WTC11 (cell line): ENCODE measurements around the gene NRXN3. TPM values are rescaled to one million over a fixed set of nuclear protein-coding genes. Genes with fewer than 3 reads are reported as not detected.

Experiments used
- ATAC-seq: fragments of 200-7000 bp; cut with Tn5 transposase; 2 replicates; pipeline ENCODE4 v1.10.0; 2021; ENCODE audit warnings: mild to moderate bottlenecking, moderate library complexity
- CTCF ChIA-PET: fragments of 300-600 bp; sonication (Branson Sonifier 250); formaldehyde crosslinking; loops from one replicate; lab custom pipeline; 2021; ENCODE audit warnings: antibody characterized with exemption; lab: Charles Lee
- POLR2A ChIA-PET: fragments of 350-600 bp; sonication (Branson Sonifier 250); formaldehyde crosslinking; loops from one replicate; lab custom pipeline; 2021; ENCODE audit warnings: antibody characterized with exemption; lab: Charles Lee
- DNase-seq: peaks from one replicate; pipeline ENCODE4 v3.0.0; 2021; ENCODE audit warnings: low spot score
- H3K27ac Mint-ChIP-seq: 2 replicates; pipeline ENCODE4 v1.8.0; 2021; ENCODE audit warnings: mixed read lengths
- H3K27me3 Mint-ChIP-seq: 2 replicates; pipeline ENCODE4 v1.8.0; 2021; ENCODE audit warnings: low read depth, mild to moderate bottlenecking, moderate library complexity, mixed read lengths
- H3K36me3 Mint-ChIP-seq: 2 replicates; pipeline ENCODE4 v1.8.0; 2021; ENCODE audit warnings: mixed read lengths
- H3K4me1 Mint-ChIP-seq: 2 replicates; pipeline ENCODE4 v1.8.0; 2022; ENCODE audit warnings: mixed read lengths
- H3K4me3 Mint-ChIP-seq: 2 replicates; pipeline ENCODE4 v1.8.0; 2021; ENCODE audit warnings: mild to moderate bottlenecking, moderate library complexity, mixed read lengths
- H3K9me3 Mint-ChIP-seq: 2 replicates; pipeline ENCODE4 v1.8.0; 2021; ENCODE audit warnings: mixed read lengths
- AFF4 ChIP-seq: sonication (generic); formaldehyde crosslinking; IDR thresholded peaks from 2 replicates; pipeline ENCODE4 v1.8.1; 2023; ENCODE audit warnings: mild to moderate bottlenecking, missing genetic modification reagents, borderline replicate concordance
- ATF6 ChIP-seq: sonication (generic); formaldehyde crosslinking; IDR thresholded peaks from 2 replicates; pipeline ENCODE4 v1.8.1; 2023; ENCODE audit warnings: mild to moderate bottlenecking, missing genetic modification reagents
- CBFB ChIP-seq: sonication (generic); formaldehyde crosslinking; IDR thresholded peaks from 2 replicates; pipeline ENCODE4 v1.8.1; 2022; ENCODE audit warnings: mild to moderate bottlenecking, low read depth, missing genetic modification reagents
- CREB1 ChIP-seq: sonication (generic); formaldehyde crosslinking; IDR thresholded peaks from 2 replicates; pipeline ENCODE4 v1.8.0; 2023; ENCODE audit warnings: mild to moderate bottlenecking, missing genetic modification reagents
- E2F4 ChIP-seq: sonication (generic); formaldehyde crosslinking; IDR thresholded peaks from 2 replicates; pipeline ENCODE4 v1.8.1; 2022; ENCODE audit warnings: low read depth, mild to moderate bottlenecking, moderate library complexity, missing genetic modification reagents, borderline replicate concordance
- ERG ChIP-seq: fragments of 250-450 bp; sonication (Bioruptor Pico); IDR thresholded peaks from 2 replicates; pipeline ENCODE4 v1.8.0; 2021; ENCODE audit warnings: mild to moderate bottlenecking
- GABPB1 ChIP-seq: sonication (generic); formaldehyde crosslinking; IDR thresholded peaks from 2 replicates; pipeline ENCODE4 v1.8.1; 2023; ENCODE audit warnings: mild to moderate bottlenecking, missing genetic modification reagents
- GTF2I ChIP-seq: fragments of 250-450 bp; sonication (Bioruptor Pico); conservative IDR thresholded peaks from 2 replicates; pipeline ENCODE4 v1.4.0; 2021; ENCODE audit warnings: mild to moderate bottlenecking
- HMGXB4 ChIP-seq: sonication (generic); formaldehyde crosslinking; IDR thresholded peaks from 2 replicates; pipeline ENCODE4 v1.8.1; 2023; ENCODE audit warnings: mild to moderate bottlenecking, moderate library complexity, missing genetic modification reagents
- JUN ChIP-seq: sonication (generic); formaldehyde crosslinking; IDR thresholded peaks from 2 replicates; pipeline ENCODE4 v1.8.0; 2023; ENCODE audit warnings: mild to moderate bottlenecking, missing genetic modification reagents
- NFYB ChIP-seq: sonication (generic); formaldehyde crosslinking; conservative IDR thresholded peaks from 2 replicates; pipeline ENCODE4 v1.8.0; 2022; ENCODE audit warnings: low read depth, missing genetic modification reagents
- NR1H2 ChIP-seq: sonication (generic); formaldehyde crosslinking; IDR thresholded peaks from 2 replicates; pipeline ENCODE4 v1.9.0; 2021; ENCODE audit warnings: mild to moderate bottlenecking, moderate library complexity, missing genetic modification reagents
- OVOL2 ChIP-seq: fragments of 250-450 bp; sonication (Bioruptor Pico); IDR thresholded peaks from 2 replicates; pipeline ENCODE4 v1.9.0; 2021; ENCODE audit warnings: mild to moderate bottlenecking, borderline replicate concordance
- PRRX2 ChIP-seq: fragments of 250-450 bp; sonication (Bioruptor Pico); IDR thresholded peaks from 2 replicates; pipeline ENCODE4 v1.8.0; 2021; ENCODE audit warnings: mild to moderate bottlenecking
- STAT6 ChIP-seq: sonication (generic); formaldehyde crosslinking; conservative IDR thresholded peaks from 2 replicates; pipeline ENCODE4 v1.8.1; 2023; ENCODE audit warnings: mild to moderate bottlenecking, low read depth, missing genetic modification reagents, moderate library complexity
- TEAD1 ChIP-seq: sonication (generic); formaldehyde crosslinking; IDR thresholded peaks from 2 replicates; pipeline ENCODE4 v1.8.0; 2022; ENCODE audit warnings: mild to moderate bottlenecking, missing genetic modification reagents
- TEAD4 ChIP-seq: sonication (generic); formaldehyde crosslinking; IDR thresholded peaks from 2 replicates; pipeline ENCODE4 v1.8.0; 2022; ENCODE audit warnings: mild to moderate bottlenecking, missing genetic modification reagents
- ZNF121 ChIP-seq: sonication (generic); formaldehyde crosslinking; IDR thresholded peaks from 2 replicates; pipeline ENCODE4 v1.8.0; 2023; ENCODE audit warnings: missing genetic modification reagents
- ZNF423 ChIP-seq: fragments of 250-450 bp; sonication (Bioruptor Pico); IDR thresholded peaks from 2 replicates; pipeline ENCODE4 v2.1.2; 2022; ENCODE audit warnings: mild to moderate bottlenecking, moderate library complexity
- total RNA-seq: library from RNA; stranded (reverse); gene quantifications from 3 replicates; pipeline ENCODE4 v1.2.3, GENCODE V29; 2021
- TF ChIP-seq, protein P1 (sequence below): sonication (generic); formaldehyde crosslinking; IDR thresholded peaks from 2 replicates; pipeline ENCODE4 v1.8.0; 2023; ENCODE audit warnings: mild to moderate bottlenecking, missing genetic modification reagents

The NRXN3 gene
- total RNA-seq, 1 experiment from 2014 or later = 3.0 TPM

DNA sequence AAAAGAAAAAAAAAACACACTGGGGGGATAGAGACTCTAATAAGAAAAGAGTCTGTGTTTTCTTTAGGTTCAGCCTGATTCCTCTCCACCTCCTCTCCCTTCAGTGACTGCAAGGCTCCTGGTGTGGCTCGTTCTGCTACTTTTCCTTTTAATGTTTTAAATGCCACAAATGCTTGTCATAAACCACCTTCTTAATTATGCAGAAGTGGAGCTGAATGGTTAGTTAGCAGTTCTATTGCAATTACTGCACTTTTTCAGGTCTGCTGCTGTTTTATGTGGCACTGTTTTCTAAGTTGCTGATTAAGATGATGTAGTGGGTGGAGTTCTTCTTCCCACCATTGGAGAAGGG lies 1163.0 kb downstream of the NRXN3 start:
- TF ChIP-seq CBFB (CRISPR knock-in tag) (no peak), TEAD1 (no peak), JUN (CRISPR knock-in tag) (no peak), NFYB (CRISPR knock-in tag) (no peak), GABPB1 (CRISPR knock-in tag) (no peak), ZNF423 (CRISPR knock-in tag) (no peak), STAT6 (CRISPR knock-in tag) (no peak), GTF2I (CRISPR knock-in tag) (no peak), NR1H2 (CRISPR knock-in tag) (no peak)
- TF ChIP-seq, all 79 proteins: peak for 0
- Mint-ChIP-seq H3K9me3 (peaks cover 10% of the 10 kb centered on the region), H3K4me1 (peaks cover 42% of the 10 kb centered on the region), H3K36me3 (peaks cover 5% of the 10 kb centered on the region), H3K27ac (no peak overlapping the region), H3K27me3 (peaks cover 50% of the 10 kb centered on the region), H3K4me3 (peak overlapping the region; percentile 42)
- POLR2A ChIA-PET = no interaction called here
- ATAC-seq = peak; percentile 57
- CTCF ChIA-PET = no interaction called here
- no peak for DNase-seq

GRCh38 chr14:79334272-79334671 lies 1164.1 kb downstream of the NRXN3 start:
- ATAC-seq = peak; percentile 55
- H3K36me3 Mint-ChIP-seq = peaks cover 5% of the 10 kb centered on the region
- TF ChIP-seq TEAD4 (CRISPR knock-in tag) (no peak), ATF6 (no peak), NFYB (CRISPR knock-in tag) (no peak), HMGXB4 (CRISPR knock-in tag) (no peak), CREB1 (CRISPR knock-in tag) (no peak), OVOL2 (CRISPR knock-in tag) (no peak), AFF4 (CRISPR knock-in tag) (no peak), PRRX2 (CRISPR knock-in tag) (no peak), ERG (CRISPR knock-in tag) (no peak), ZNF121 (CRISPR knock-in tag) (no peak), E2F4 (no peak)
- TF ChIP-seq, protein P1, sequence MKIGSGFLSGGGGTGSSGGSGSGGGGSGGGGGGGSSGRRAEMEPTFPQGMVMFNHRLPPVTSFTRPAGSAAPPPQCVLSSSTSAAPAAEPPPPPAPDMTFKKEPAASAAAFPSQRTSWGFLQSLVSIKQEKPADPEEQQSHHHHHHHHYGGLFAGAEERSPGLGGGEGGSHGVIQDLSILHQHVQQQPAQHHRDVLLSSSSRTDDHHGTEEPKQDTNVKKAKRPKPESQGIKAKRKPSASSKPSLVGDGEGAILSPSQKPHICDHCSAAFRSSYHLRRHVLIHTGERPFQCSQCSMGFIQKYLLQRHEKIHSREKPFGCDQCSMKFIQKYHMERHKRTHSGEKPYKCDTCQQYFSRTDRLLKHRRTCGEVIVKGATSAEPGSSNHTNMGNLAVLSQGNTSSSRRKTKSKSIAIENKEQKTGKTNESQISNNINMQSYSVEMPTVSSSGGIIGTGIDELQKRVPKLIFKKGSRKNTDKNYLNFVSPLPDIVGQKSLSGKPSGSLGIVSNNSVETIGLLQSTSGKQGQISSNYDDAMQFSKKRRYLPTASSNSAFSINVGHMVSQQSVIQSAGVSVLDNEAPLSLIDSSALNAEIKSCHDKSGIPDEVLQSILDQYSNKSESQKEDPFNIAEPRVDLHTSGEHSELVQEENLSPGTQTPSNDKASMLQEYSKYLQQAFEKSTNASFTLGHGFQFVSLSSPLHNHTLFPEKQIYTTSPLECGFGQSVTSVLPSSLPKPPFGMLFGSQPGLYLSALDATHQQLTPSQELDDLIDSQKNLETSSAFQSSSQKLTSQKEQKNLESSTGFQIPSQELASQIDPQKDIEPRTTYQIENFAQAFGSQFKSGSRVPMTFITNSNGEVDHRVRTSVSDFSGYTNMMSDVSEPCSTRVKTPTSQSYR = no peak

More at GRCh38 chr14:79334272-79334671, 1164.1 kb downstream of the NRXN3 start:
- DNase-seq = peak; percentile 13
- Mint-ChIP-seq H3K27ac (no peak overlapping the region), H3K27me3 (peaks cover 50% of the 10 kb centered on the region), H3K4me3 (no peak overlapping the region), H3K9me3 (peaks cover 10% of the 10 kb centered on the region), H3K4me1 (peaks cover 50% of the 10 kb centered on the region)
- ChIA-PET POLR2A (no interaction called here), CTCF (no interaction called here)
